Right lobe of liver (tissue), 6 donors: Measurements from ENCODE around the gene DUOX2. TPM values are rescaled to one million over a fixed set of nuclear protein-coding genes. Genes with fewer than 3 reads are reported as not detected.
"Not testable (repeated sequence)": the region's sequence is repeated elsewhere in the genome, so short reads cannot be mapped to it uniquely, and the experiment has no call there.

Experiments used
- ATAC-seq, 4 donors: fragments of 200-7000 bp; cut with Tn5 transposase; one replicate each; pipeline ENCODE4 v1.9.1; 2020; ENCODE audit warnings: mild to moderate bottlenecking in 4 of 4, moderate library complexity in 4 of 4
- DNase-seq, 3 donors: peaks; one replicate each; pipeline ENCODE4 v3.0.0-alpha.2; 2020
- H3K27ac ChIP-seq, 3 donors: fragments of 200-600 bp; one replicate each; pipeline ENCODE4 v1.8.0; 2022
- H3K27me3 ChIP-seq, 2 donors: fragments of 200-600 bp; one replicate each; pipeline ENCODE4 v1.8.0; 2022
- H3K36me3 ChIP-seq, 4 donors: fragments of 200-600 bp; sonication (generic) in 1 of 4; one replicate each; pipeline versions ENCODE4 v1.5.1 to v1.8.0; 2017 to 2022; ENCODE audit warnings: control low read depth in 1 of 4
- H3K4me1 ChIP-seq, 4 donors: fragments of 200-600 bp; sonication (generic) in 1 of 4; one replicate each; pipeline versions ENCODE4 v1.5.1 to v1.8.0; 2017 to 2022; ENCODE audit warnings: control low read depth in 1 of 4
- H3K4me3 ChIP-seq, 3 donors: fragments of 200-600 bp; one replicate each; pipeline ENCODE4 v1.8.0; 2022
- H3K9me3 ChIP-seq, 4 donors: fragments of 200-600 bp; sonication (generic) in 1 of 4; one replicate each; pipeline versions ENCODE4 v1.5.1 to v1.8.0; 2017 to 2022; ENCODE audit warnings: control low read depth in 1 of 4
- CTCF ChIP-seq, 4 donors: fragments of 200-600 bp in 3 of 4; fragments of 450-650 bp in 1 of 4; IDR thresholded peaks; one replicate each; pipeline versions ENCODE4 v1.5.1 to v1.8.0; 2016 to 2022; ENCODE audit warnings: antibody characterized with exemption in 4 of 4, mild to moderate bottlenecking in 2 of 4
- POLR2A ChIP-seq: fragments of 450-650 bp; IDR thresholded peaks from one replicate; pipeline ENCODE4 v1.6.1; 2017; ENCODE audit warnings: antibody characterized with exemption, mild to moderate bottlenecking
- WGBS: methylation state at CpG from one replicate; pipeline ENCODE4 v1.1.6; 2018; ENCODE audit warnings: low coverage, low lambda C conversion rate; ENCODE audit not compliant: insufficient coverage; ENCODE audit errors: missing lambda C conversion rate; 5-methylcytosine and 5-hydroxymethylcytosine counted together
- intact Hi-C, 2 donors: fragments of 100-400 bp; cut with DNase I; formaldehyde crosslinking; loops; one replicate each; pipeline versions ENCODE4 v1.11.2 to v1.14.1; 2022
- small RNA-seq, 2 experiments: library from RNA; depleted of rRNA; stranded (forward); fragments of <200 nt; gene quantifications; one replicate each; pipeline ENCODE3, GENCODE V24; 2016
- total RNA-seq, 6 experiments: library from RNA; depleted of rRNA in 2 of 6; stranded (reverse); fragments of >200 nt in 2 of 6; fragmentation: NEBNext Ultra II Directional in 3 of 6; extraction: Animal tissue kit (Norgen Biotek cat#: 25700) in 3 of 6; gene quantifications; one replicate each; pipeline versions ENCODE4 v1.1.0 to v1.2.4, GENCODE V29; 2016 to 2023
- donor health status: DM: no; HTN: yes; CAD: no.
- donor health status: DM: no; HTN: no; CAD: no.
- donor health status: DM: no; HTN: no; CAD: no.
- donor health status: DM: no; HTN: yes; CAD: no.
- donor health status: DM: no; HTN: yes; CAD: no.

DUOX2 gene
- total RNA-seq, 6 experiments from 2014 or later, result 0.02 to 0.93 (median 0.25) TPM; not detected in 1

GRCh38 chr15:45048794-45049631 is 65.0 kb downstream of the DUOX2 start:
- no peaks in the 10 kb centered on the region for H3K9me3 ChIP-seq
- ATAC-seq (peak; percentile 60 to 82 (median 72)), DNase-seq (no peak)
- peak overlapping the region in 1 of 3 donors; percentile 13 for H3K27ac ChIP-seq
- WGBS, result 66% methylated on average over 7 of the region's 7 CpGs
- no peak for TF ChIP-seq CTCF (IDR thresholded peaks at IDR 0.05)
- no peak for TF ChIP-seq POLR2A
- no peaks in the 10 kb centered on the region for H3K4me1 ChIP-seq
- H3K4me3 ChIP-seq, result no peak overlapping the region
- H3K36me3 ChIP-seq, result peaks cover 0 to 59% (median 14%) of the 10 kb centered on the region in 4 donors
- intact Hi-C loops, result no loop called here
- no peaks in the 10 kb centered on the region for H3K27me3 ChIP-seq

GRCh38 chr15:45048449-45048793 is 65.6 kb downstream of the DUOX2 start:
- 73% methylated on average over 4 of the region's 4 CpGs for WGBS
- H3K4me1 ChIP-seq, intact Hi-C loops, DNase-seq, ATAC-seq, H3K4me3 ChIP-seq, H3K9me3 ChIP-seq, H3K27me3 ChIP-seq, H3K27ac ChIP-seq: not testable (repeated sequence)
- peaks cover 0 to 60% (median 14%) of the 10 kb centered on the region in 4 donors for H3K36me3 ChIP-seq

GRCh38 chr15:45044270-45044669 is 69.7 kb downstream of the DUOX2 start:
- H3K27me3 ChIP-seq, DNase-seq, H3K27ac ChIP-seq, H3K9me3 ChIP-seq, H3K4me3 ChIP-seq, intact Hi-C loops, H3K4me1 ChIP-seq, ATAC-seq: not testable (repeated sequence)
- WGBS, result no CpG with 5 or more reads among the region's 1 CpG
- H3K36me3 ChIP-seq, result peaks cover 0 to 32% (median 11%) of the 10 kb centered on the region in 4 donors

DNA sequence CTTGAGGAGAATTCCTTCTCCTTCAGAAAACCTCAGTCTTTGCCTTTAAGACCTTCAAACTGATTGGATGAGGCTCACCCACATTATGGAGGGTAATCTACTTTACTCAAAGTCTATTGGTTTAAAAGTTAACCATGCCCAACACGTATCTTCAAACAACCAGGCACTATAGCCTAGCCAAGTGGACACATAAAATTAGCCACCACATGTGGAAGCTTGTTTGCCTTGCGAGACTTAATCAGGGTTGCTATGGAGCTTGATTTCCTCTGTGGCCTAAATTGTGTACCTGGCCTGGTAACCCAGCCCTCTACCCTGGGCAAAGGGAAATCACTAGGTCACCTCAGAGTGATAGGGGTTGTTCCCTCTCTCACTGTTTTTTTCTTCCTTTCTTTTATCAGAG is 71.1 kb downstream of the DUOX2 start:
- H3K4me1 ChIP-seq, result peaks cover 0 to 12% (median 3%) of the 10 kb centered on the region in 4 donors
- ATAC-seq, result peak in 2 of 4 donors; percentile 14 to 47
- H3K9me3 ChIP-seq, DNase-seq, H3K4me3 ChIP-seq, intact Hi-C loops, H3K27ac ChIP-seq, H3K27me3 ChIP-seq: not testable (repeated sequence)
- WGBS, result no CpG with 5 or more reads among the region's 2 CpGs
- peaks cover 0 to 25% (median 11%) of the 10 kb centered on the region in 4 donors for H3K36me3 ChIP-seq

Small RNA genes within 50 kb of the gene (small RNA-seq; reads per million reads assigned to genes)
- gene RF00019, result 0 reads per million in 2 experiments

Other genes with a start within 250 kb of the DUOX2 start
- gene TERB2, start 157.5 kb downstream of the DUOX2 start, total RNA-seq, result under 1 TPM in 1 of 6 experiments, not detected in 5; 0.32 TPM
- 100 to 1,000 TPM in 5 of 6 experiments, 10 to 100 TPM in 1; 87.1 to 380 (median 236) TPM for gene SORD, start 91.0 kb downstream of the DUOX2 start, total RNA-seq
- 1 to 10 TPM in 1 of 6 experiments, not detected in 5; 1.4 TPM for gene DUOXA2, start 154 bp upstream of the DUOX2 start, total RNA-seq
- not detected for gene DUOXA1, start 15.7 kb upstream of the DUOX2 start, total RNA-seq
- gene DUOX1, start 15.8 kb upstream of the DUOX2 start, total RNA-seq, result 1 to 10 TPM in 1 of 6 experiments, under 1 TPM in 2, not detected in 3; 0.06 to 1.4 (median 0.19) TPM
- 10 to 100 TPM; 12.7 to 23.5 (median 15.1) TPM for gene SHF, start 73.8 kb upstream of the DUOX2 start, total RNA-seq
- gene SLC28A2, start 138.1 kb upstream of the DUOX2 start, total RNA-seq, result under 1 TPM in 4 of 6 experiments, not detected in 2; 0.04 to 0.81 (median 0.19) TPM